Neural crest cell (in vitro differentiated cells): ENCODE data around the gene ADAMTS9. TPM values are rescaled to one million over a fixed set of nuclear protein-coding genes. Genes with fewer than 3 reads are reported as not detected.

ENCODE experiments used
- DNase-seq: peaks from one replicate; pipeline ENCODE4 v3.0.0; 2021; ENCODE audit warnings: low read depth, mixed read lengths, low spot score
- H3K27ac Mint-ChIP-seq: one replicate; pipeline ENCODE4 v1.8.0; 2021; ENCODE audit warnings: mild to moderate bottlenecking, mixed read lengths; ENCODE audit not compliant: unreplicated experiment
- H3K27me3 Mint-ChIP-seq: 2 replicates; pipeline ENCODE4 v1.8.0; 2021; ENCODE audit warnings: low read depth, mild to moderate bottlenecking, mixed read lengths
- H3K36me3 Mint-ChIP-seq: 2 replicates; pipeline ENCODE4 v1.8.0; 2021; ENCODE audit warnings: low read depth, mild to moderate bottlenecking, mixed read lengths
- H3K4me1 Mint-ChIP-seq: 2 replicates; pipeline ENCODE4 v1.8.0; 2021; ENCODE audit warnings: mixed read lengths
- H3K4me3 Mint-ChIP-seq: one replicate; pipeline ENCODE4 v1.8.0; 2021; ENCODE audit warnings: mild to moderate bottlenecking, mixed read lengths
- H3K9me3 Mint-ChIP-seq: 2 replicates; pipeline ENCODE4 v1.8.0; 2021; ENCODE audit warnings: mixed read lengths
- total RNA-seq: library from RNA; stranded (reverse); gene quantifications from 2 replicates; pipeline ENCODE4 v1.2.1, GENCODE V29; 2021
- TF ChIP-seq, protein P1 (sequence below): fragments of 200-600 bp; sonication (generic); conservative IDR thresholded peaks from 2 replicates; pipeline ENCODE4 v1.5.0; 2021; ENCODE audit warnings: antibody characterized with exemption, mild to moderate bottlenecking

Gene ADAMTS9
- total RNA-seq, 1 donor from 2014 or later = 15.1 TPM

- Mint-ChIP-seq H3K36me3 (peaks cover 7% of the 10 kb centered on the region), H3K4me1 (peaks cover 18% of the 10 kb centered on the region), H3K4me3 (no peak overlapping the region), H3K9me3 (no peaks in the 10 kb centered on the region), H3K27ac (no peak overlapping the region), H3K27me3 (no peaks in the 10 kb centered on the region)
- DNase-seq = no peak
- TF ChIP-seq, protein P1, sequence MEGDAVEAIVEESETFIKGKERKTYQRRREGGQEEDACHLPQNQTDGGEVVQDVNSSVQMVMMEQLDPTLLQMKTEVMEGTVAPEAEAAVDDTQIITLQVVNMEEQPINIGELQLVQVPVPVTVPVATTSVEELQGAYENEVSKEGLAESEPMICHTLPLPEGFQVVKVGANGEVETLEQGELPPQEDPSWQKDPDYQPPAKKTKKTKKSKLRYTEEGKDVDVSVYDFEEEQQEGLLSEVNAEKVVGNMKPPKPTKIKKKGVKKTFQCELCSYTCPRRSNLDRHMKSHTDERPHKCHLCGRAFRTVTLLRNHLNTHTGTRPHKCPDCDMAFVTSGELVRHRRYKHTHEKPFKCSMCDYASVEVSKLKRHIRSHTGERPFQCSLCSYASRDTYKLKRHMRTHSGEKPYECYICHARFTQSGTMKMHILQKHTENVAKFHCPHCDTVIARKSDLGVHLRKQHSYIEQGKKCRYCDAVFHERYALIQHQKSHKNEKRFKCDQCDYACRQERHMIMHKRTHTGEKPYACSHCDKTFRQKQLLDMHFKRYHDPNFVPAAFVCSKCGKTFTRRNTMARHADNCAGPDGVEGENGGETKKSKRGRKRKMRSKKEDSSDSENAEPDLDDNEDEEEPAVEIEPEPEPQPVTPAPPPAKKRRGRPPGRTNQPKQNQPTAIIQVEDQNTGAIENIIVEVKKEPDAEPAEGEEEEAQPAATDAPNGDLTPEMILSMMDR = no peak
Observed at GRCh38 chr3:64659617-64659978, 28.2 kb downstream of the ADAMTS9 start.

DNA sequence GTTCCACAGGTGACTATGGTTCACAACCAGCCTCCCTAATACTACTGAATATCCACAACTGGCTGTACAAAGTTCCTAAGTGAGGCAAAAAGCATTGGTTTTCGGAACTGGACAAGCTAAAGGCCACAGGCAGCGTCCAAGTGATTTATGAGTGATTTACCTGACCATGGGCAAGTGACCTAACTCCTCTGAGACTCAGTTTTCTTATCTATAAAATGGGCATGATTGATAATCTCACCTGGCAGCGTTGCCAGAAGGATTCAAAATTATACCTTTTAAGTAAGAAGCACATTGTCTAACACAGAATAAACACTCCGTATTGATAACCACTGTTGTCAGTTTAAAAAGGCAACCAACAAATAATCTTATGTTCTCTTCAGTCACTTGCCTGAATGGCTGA, 29.8 kb downstream of the ADAMTS9 start:
- H3K36me3 Mint-ChIP-seq = peaks cover 5% of the 10 kb centered on the region
- H3K9me3 Mint-ChIP-seq = no peaks in the 10 kb centered on the region
- no peak overlapping the region for H3K27ac Mint-ChIP-seq
- H3K4me1 Mint-ChIP-seq = peaks cover 18% of the 10 kb centered on the region
- H3K27me3 Mint-ChIP-seq = no peaks in the 10 kb centered on the region
- H3K4me3 Mint-ChIP-seq = no peak overlapping the region
- DNase-seq = no peak
- TF ChIP-seq, protein P1 = no peak

DNA sequence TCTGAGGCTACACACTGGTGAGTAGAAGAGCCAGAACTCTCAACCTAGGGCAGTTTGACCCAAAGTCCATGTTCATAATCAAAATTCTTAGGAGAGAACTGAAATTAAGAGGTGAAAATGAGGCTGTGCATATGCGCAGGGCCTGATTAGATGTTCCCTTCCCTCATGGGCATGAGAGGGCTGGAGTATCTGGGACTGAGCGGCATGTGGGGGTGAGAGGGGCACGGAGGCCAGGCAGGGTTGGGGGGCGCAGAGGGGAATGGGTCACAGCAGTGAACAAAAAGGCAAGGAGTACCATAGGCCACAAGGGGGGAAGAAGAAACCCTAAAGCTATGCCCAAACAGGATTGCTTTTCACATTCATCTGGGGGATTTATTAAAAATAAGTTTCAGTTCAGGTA, 31.3 kb downstream of the ADAMTS9 start:
- Mint-ChIP-seq H3K4me1 (peaks cover 18% of the 10 kb centered on the region), H3K27ac (no peak overlapping the region), H3K4me3 (no peak overlapping the region), H3K27me3 (no peaks in the 10 kb centered on the region), H3K9me3 (no peaks in the 10 kb centered on the region), H3K36me3 (no peaks in the 10 kb centered on the region)
- TF ChIP-seq, protein P1 = no peak
- no peak for DNase-seq

- Mint-ChIP-seq H3K9me3 (no peaks in the 10 kb centered on the region), H3K27ac (no peak overlapping the region), H3K27me3 (no peaks in the 10 kb centered on the region), H3K4me1 (peaks cover 27% of the 10 kb centered on the region), H3K4me3 (no peak overlapping the region), H3K36me3 (peaks cover 8% of the 10 kb centered on the region)
- DNase-seq = no peak
- TF ChIP-seq, protein P1 = no peak
Observed at GRCh38 chr3:64655160-64655559, 32.6 kb downstream of the ADAMTS9 start.

DNA sequence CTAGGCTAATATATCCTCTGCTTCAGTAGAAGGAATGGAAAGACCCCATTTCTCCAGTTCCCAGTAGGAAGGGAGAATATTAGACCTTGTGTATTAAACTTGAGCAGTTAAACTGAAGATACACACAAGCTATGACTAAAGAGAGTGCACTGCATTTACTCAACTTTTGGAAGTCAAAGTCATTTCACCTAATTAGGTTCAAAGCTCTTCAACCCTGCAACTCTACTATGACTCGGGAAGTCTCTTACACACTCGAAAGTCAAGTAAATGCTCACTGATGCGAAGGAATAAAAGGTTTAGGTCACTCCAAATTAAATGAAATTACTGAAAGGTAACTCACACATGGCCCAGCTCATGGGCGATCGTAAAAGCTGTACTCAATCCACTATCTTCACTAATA, 33.8 kb downstream of the ADAMTS9 start:
- Mint-ChIP-seq H3K27ac (no peak overlapping the region), H3K36me3 (peaks cover 15% of the 10 kb centered on the region), H3K4me1 (peaks cover 24% of the 10 kb centered on the region), H3K27me3 (no peaks in the 10 kb centered on the region), H3K4me3 (no peak overlapping the region), H3K9me3 (no peaks in the 10 kb centered on the region)
- DNase-seq = no peak
- TF ChIP-seq, protein P1 = no peak

DNA sequence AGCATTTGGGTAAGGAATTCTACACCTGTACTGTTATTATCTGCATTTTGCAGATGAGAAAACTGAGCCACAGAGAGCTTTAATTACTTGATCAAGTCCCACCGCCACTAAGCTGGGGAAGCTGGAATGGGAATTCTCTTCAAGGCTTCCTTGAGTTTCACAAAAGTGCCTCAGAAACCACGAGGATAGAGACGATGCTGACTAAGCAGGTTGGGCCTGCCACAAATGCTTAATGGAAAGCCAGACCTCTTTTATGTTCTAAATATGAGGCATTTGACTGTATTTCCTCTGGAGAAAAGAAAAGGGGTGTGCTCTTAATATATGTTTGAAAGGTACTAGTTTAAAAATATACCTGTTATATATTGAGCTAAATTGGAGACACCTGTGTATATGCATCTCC, 34.7 kb downstream of the ADAMTS9 start:
- Mint-ChIP-seq H3K27ac (no peak overlapping the region), H3K36me3 (peaks cover 17% of the 10 kb centered on the region), H3K27me3 (no peaks in the 10 kb centered on the region), H3K4me3 (no peak overlapping the region), H3K9me3 (no peaks in the 10 kb centered on the region), H3K4me1 (peaks cover 24% of the 10 kb centered on the region)
- TF ChIP-seq, protein P1 = no peak
- no peak for DNase-seq
